HG02884 (cell line): ENCODE results near the gene REEP6.
"Not testable (repeated sequence)": the region's sequence is repeated elsewhere in the genome, so short reads cannot be mapped to it uniquely, and the experiment has no call there.

Experiments used
- ATAC-seq: cut with Tn5 transposase; IDR thresholded peaks from one replicate; pipeline ENCODE4 v1.9.1; 2021; ENCODE audit warnings: mild to moderate bottlenecking, moderate library complexity; ENCODE audit not compliant: unreplicated experiment

Gene REEP6

GRCh38 chr19:1522061-1522460, 31.1 kb downstream of the REEP6 start:
- ATAC-seq: no peak

DNA sequence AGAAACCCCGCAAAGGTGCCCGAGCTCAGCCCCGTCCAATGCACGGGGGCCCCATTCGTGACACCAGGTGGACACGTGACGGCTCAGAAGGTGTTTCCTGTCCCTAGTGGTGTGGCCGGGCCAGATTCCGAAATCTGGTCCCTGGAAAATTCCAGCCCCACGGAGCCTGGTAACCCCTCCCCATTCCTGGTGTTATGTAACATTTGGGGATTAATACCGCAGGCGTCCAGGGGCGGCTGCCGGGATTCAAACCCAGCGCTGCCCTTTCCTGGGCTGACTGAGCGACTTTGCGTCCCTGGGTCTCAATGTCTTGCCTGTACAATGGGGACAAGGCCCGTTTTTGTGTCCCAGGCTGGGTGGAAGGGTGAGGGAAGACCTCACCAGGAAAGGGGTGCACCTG, 31.9 kb downstream of the REEP6 start:
- ATAC-seq: no peak

GRCh38 chr19:1523412-1524286, 32.7 kb downstream of the REEP6 start, which contains the start of gene PLK5:
Gene PLK5, plus strand, starts transcription at chr19:1524077. Its CDS starts 2,920 bp downstream, at chr19:1526997.
- ATAC-seq: no peak

DNA sequence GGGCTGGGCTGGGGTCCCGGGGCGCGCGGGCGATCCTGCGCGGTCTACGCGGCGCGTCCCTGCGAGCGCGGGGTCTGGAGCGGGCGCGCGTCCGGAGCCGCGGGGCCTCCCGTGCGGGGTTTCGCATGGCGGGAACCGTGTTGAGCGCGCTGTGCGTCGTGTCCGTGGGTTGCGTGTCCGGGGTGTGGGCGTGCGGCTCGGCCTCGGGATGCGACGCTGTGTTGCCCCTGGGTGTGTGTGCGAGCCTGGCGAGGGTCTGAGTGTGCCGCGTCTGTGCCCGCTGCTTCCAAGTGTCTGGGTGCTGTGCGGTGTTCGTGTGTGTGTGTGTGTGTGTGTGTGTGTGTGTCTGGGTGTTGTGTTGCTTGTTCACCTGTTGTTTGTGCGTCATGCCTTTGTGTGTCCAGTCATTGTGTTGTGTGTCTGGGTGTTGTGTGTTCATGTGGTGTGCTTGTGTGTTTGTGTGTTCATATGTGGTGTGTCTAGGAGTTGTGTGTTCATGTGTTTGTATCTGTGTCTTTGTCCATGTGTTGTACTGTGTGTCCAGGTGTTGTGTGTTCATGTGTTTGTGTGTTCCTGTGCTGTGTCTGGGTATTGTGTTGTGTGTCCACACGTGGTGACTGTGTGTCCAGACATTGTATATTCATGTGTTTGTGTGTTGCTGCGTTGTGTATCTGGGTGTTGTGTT, 33.4 kb downstream of the REEP6 start:
- ATAC-seq: no peak

GRCh38 chr19:1524972-1525325, 34.0 kb downstream of the REEP6 start:
- ATAC-seq: no peak

DNA sequence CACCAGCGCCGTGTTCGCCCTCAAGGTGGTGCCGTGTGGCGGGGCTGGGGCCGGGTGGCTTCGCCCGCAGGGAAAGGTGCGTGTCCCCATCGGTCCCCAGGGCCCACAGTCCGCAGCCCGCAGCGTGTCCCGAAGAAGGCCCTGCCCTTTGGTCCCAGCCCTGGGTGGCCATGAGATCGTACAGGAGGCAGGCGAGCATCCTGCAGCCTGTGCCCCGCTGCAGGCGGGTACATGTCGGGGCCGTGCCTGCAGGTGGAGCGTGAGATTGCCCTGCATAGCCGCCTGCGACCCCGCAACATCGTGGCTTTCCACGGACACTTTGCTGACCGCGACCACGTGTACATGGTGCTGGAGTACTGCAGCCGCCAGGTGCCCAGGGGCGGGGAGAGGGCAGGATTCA, 34.4 kb downstream of the REEP6 start:
- ATAC-seq: no peak

GRCh38 chr19:1526066-1526778, 35.2 kb downstream of the REEP6 start:
- no peak for ATAC-seq

DNA sequence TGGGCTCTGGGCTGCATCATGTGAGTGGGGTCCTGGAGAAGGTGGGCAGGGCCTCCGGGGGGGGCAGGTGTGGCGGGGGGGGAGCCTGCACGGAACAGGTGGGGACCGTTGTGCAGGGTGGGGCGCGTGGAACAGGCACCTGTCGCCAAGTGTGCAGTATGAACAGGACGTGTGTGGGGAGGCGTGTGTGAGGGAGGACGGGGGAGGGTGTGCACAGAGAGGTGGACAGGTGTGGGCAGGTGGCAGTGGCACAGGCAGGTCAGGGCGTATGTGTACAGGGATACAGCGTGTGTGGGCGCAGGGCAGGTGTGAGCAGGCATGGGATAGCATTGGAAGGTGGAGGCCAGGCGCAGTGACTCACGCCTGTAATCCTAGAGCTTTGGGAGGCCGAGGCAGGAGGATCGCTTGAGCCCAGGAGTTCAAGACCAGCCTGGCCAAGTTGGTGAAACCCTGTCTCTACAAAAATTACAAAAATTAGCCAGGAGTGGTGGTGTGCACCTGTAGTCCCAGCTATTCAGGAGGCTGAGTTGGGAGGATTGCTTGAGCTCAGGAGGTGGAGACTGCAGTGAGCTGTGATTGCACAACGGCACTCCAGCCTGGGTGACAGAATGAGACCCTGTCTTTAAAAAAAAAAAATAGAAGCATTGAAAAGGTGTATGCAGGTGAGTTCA, 36.1 kb downstream of the REEP6 start:
- no peak for ATAC-seq

DNA sequence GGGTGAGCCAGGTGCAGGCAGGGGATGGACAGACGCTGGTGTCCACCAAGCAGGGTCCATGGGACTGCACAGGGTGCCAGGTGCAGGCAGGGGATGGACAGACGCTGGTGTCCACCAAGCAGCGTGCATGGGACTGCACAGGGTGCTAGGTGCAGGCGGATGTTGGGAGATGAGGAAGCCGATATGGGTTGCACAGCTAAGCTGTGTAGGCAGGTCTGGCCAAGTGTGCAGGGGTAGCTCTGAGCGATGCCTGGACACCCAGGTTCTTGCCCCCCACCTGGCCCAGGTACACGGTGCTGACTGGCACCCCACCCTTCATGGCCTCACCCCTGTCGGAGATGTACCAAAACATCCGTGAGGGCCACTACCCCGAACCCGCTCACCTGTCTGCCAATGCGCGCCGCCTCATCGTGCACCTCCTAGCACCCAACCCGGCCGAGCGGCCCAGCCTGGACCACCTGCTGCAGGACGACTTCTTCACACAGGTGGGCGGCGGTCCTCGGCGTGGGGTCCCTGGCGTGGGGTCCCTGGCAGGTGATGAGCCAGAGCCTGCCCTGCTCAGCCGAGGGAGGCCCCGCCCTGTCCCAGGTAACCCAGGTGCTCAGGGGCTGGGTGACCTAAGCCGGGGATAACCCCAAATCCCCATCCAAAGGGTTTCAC, 36.8 kb downstream of the REEP6 start:
- ATAC-seq: no peak

DNA sequence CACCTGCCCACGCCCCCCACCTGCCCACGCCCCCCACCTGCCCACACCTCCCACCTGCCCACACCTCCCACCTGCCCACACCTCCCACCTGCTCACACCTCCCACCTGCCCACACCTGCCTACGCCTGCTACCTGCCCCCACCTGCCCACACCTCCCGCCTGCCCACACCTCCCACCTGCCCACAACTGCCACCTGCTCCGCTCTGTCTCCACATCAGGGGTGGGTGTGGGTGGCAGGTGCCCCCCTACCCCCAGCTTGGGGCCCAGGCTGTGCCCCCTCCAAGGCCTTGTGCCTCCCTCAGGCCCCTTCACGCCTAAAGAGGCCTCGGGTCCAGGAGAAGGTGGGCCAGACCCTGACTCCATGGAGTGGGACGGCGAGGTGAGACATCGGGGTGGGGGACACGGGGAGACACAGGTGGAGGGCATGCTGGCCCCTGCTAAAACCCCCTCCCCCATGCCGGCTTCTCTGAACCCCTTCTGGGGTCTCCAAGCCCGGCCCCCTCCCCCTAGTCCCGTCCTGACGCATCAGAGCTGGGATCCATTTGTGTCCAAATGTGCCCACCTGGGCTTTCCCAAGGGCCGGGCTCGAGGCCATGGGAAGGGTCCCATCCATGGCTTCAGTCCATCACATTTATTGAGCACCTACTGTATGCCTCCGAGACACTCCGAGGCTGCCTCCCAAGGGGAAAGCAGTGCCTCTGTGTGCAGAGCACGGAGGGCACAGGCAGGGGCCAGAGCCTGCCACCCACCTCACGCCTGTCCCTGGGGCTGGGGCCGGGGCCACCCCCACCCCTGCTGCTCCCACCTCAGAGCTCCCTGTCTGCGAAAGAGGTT, 37.8 kb downstream of the REEP6 start:
- no peak for ATAC-seq

DNA sequence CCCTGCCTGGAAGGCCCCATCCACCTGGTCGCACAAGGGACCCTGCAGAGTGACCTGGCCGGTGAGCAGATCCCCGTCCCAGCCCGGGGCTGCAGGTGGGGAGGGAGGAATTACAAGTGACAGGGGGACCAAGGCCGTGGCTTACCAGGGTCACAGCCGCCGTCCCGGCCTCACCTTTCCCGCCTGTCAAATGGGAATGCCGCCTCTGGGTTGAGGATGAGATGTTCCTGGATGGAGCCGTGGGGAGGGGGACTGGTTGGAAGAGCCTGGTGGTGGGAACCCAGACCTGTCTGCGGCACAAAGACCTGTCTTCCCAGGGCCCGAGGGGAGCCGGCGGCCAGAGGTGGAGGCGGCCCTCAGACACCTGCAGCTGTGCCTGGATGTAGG, 38.4 kb downstream of the REEP6 start:
- ATAC-seq: no peak

DNA sequence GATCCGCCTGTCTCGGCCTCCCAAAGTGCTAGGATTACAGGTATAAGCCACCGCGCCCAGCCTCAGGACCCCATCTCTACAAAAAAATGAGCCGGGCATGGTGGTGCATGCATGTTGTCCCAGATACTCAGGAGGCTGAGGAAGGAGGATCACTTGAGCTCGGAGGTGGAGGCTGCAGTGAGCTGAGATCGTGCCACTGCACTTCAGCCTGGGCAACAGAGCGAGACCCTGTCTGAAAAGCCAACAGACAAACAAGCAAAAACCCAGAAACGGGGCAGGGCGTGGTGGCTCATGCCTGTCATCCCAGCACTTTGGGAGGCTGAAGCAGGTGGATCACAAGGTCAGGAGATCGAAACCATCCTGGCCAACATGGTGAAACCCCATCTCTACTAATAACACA, 39.9 kb downstream of the REEP6 start:
- ATAC-seq: not testable (repeated sequence)

DNA sequence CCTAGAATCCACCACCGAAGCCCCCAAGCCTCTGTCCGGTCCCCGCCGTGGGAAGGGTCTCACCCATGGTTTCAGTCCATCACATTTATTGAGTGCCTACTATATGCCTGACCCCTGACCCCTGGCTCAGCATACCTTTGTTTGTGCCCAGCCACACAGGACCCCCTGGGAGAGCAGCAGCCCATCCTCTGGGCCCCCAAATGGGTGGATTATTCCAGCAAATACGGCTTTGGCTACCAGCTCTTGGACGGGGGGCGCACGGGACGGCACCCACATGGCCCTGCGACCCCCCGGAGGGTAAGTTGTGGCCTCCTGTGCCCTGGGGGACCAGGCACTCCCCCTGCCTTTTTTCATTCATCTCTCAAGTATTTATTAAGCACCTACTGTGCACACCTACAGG, 40.6 kb downstream of the REEP6 start:
- ATAC-seq: no peak

GRCh38 chr19:1532003-1532402, 41.0 kb downstream of the REEP6 start:
- ATAC-seq: no peak

- no peak for ATAC-seq
Observed at GRCh38 chr19:1533510-1534150, 42.6 kb downstream of the REEP6 start.

DNA sequence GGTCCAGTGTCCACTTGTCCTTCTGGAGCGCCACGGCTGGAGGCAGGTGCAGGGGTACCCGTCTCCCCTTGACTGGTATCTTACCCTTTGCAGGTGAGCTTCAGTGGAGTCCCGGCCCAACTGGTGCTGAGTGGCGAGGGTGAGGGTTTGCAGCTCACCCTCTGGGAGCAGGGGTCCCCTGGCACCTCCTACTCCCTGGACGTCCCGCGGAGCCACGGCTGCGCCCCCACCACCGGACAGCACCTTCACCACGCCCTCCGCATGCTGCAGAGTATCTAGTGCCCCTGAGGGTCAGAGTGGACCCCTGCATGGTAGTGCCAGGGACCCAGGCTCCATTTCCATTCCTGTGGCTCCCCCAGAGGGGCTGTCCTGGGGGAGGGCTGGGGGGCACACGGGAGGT, 44.0 kb downstream of the REEP6 start:
- ATAC-seq: no peak

GRCh38 chr19:1535699-1536098, 44.7 kb downstream of the REEP6 start:
- not testable (repeated sequence) for ATAC-seq

DNA sequence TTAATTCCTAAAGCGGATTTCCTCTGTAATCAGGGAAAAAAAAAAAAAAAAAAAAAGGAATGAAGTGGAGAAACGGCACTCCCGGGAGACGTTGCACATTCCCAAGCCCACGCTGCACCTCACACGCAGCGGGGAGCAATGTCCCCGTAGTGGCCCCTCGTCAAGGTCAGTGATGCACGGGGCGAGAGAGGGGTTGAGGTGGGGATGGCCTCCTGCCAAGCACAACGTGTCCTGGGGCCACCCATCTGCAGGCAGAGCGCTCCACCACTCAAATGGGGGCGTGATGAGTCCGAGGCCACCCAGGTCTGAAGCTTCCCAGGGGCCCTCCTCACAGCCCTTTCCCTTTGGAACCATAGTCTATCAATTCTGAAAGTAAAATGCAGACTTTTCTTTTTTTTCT, 48.0 kb downstream of the REEP6 start:
- no peak for ATAC-seq

DNA sequence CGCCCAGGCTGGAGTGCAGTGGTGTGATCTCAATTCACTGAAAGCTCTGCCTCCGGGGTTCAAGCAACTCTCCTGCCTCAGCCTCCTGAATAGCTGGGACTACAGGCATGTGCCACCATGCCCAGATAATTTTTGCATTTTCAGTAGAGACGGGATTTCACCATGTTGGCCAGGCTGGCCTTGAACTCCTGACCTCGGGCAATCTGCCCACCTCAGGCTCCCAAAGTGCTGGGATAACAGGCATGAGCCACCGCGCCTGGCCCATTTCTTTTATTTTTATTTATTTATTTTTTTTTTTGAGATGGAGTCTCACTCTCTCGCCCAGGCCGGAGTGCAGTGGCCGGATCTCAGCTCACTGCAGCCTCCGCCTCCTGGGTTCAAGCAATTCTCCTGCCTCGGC, 48.8 kb downstream of the REEP6 start:
- not testable (repeated sequence) for ATAC-seq
